ENCODE results near the gene GMNC. TPM values are rescaled to one million over a fixed set of nuclear protein-coding genes. Genes with fewer than 3 reads are reported as not detected.

GMNC gene
- total RNA-seq, 3 donors from 2014 or later (not counting 1 experiment from before 2014, with no cell fraction given), result not detected

GRCh38 chr3:190870127-190870526 lies 7.6 kb upstream of the GMNC start:
- Histone ChIP-seq H3K4me1 (ENCODE audit: control insufficient read depth, insufficient read depth, low read length) (no peaks in the 10 kb centered on the region), H3K4me3 (ENCODE audit: low read length) (no peak overlapping the region), H3K27me3 (ENCODE audit: control insufficient read depth, insufficient read depth, low read length) (no peaks in the 10 kb centered on the region), H3K27ac (ENCODE audit: low read length) (no peak overlapping the region), H3K36me3 (ENCODE audit: control insufficient read depth, insufficient read depth, low read length) (no peaks in the 10 kb centered on the region), H3K9me3 (ENCODE audit: control insufficient read depth, insufficient read depth, low read length) (no peaks in the 10 kb centered on the region)
- no CpG with 5 or more reads among the region's 3 CpGs for WGBS (ENCODE audit: insufficient coverage)
- intact Hi-C loops (cut with micrococcal nuclease), result no loop called here
- TF ChIP-seq CTCF (IDR thresholded peaks at IDR 0.05), result no peak
- peaks cover 0 to 4% of the 10 kb centered on the region in 2 donors for H3K9me3 Mint-ChIP-seq
- H3K36me3 Mint-ChIP-seq, result no peaks in the 10 kb centered on the region
- no peak overlapping the region for H3K27ac Mint-ChIP-seq
- DNase-seq (no peak), ATAC-seq (no peak)
- no peaks in the 10 kb centered on the region for H3K4me1 Mint-ChIP-seq
- H3K27me3 Mint-ChIP-seq (ENCODE audit: low read depth in 2 of 2), result no peaks in the 10 kb centered on the region
- H3K4me3 Mint-ChIP-seq, result no peak overlapping the region

- Mint-ChIP-seq H3K4me3 (no peak overlapping the region), H3K27me3 (ENCODE audit: low read depth in 2 of 2) (peaks cover 7 to 15% of the 10 kb centered on the region in 2 donors)
These were observed 4.6 kb upstream of the GMNC start for GRCh38 chr3:190867071-190867470.

GRCh38 chr3:190865828-190866227 lies 3.3 kb upstream of the GMNC start:
- peaks cover 5 to 6% of the 10 kb centered on the region in 2 donors for H3K9me3 Mint-ChIP-seq
- 67% methylated on average over 7 of the region's 7 CpGs for WGBS (ENCODE audit: insufficient coverage)

More at GRCh38 chr3:190867071-190867470, 4.6 kb upstream of the GMNC start:
- no peak for TF ChIP-seq CTCF (IDR thresholded peaks at IDR 0.05)
- Histone ChIP-seq H3K4me3 (ENCODE audit: low read length) (no peak overlapping the region), H3K36me3 (ENCODE audit: control insufficient read depth, insufficient read depth, low read length) (no peaks in the 10 kb centered on the region), H3K4me1 (ENCODE audit: control insufficient read depth, insufficient read depth, low read length) (peaks cover 3% of the 10 kb centered on the region), H3K27ac (ENCODE audit: low read length) (no peak overlapping the region), H3K27me3 (ENCODE audit: control insufficient read depth, insufficient read depth, low read length) (peaks cover 9% of the 10 kb centered on the region), H3K9me3 (ENCODE audit: control insufficient read depth, insufficient read depth, low read length) (no peaks in the 10 kb centered on the region)
- H3K9me3 Mint-ChIP-seq, result peaks cover 3 to 4% of the 10 kb centered on the region in 2 donors
- H3K27ac Mint-ChIP-seq, result no peak overlapping the region
- 83% methylated on average over 2 of the region's 2 CpGs for WGBS (ENCODE audit: insufficient coverage)
- DNase-seq (no peak), ATAC-seq (no peak)
- no peaks in the 10 kb centered on the region for H3K4me1 Mint-ChIP-seq
- H3K36me3 Mint-ChIP-seq, result no peaks in the 10 kb centered on the region
- intact Hi-C loops (cut with micrococcal nuclease), result no loop called here

More at GRCh38 chr3:190865828-190866227, 3.3 kb upstream of the GMNC start:
- Mint-ChIP-seq H3K27ac (no peak overlapping the region), H3K36me3 (no peaks in the 10 kb centered on the region), H3K4me3 (no peak overlapping the region), H3K4me1 (no peaks in the 10 kb centered on the region), H3K27me3 (ENCODE audit: low read depth in 2 of 2) (peaks cover 12 to 27% of the 10 kb centered on the region in 2 donors)
- no peaks in the 10 kb centered on the region for H3K9me3 ChIP-seq (ENCODE audit: control insufficient read depth, insufficient read depth, low read length)
- peaks cover 3% of the 10 kb centered on the region for H3K4me1 ChIP-seq (ENCODE audit: control insufficient read depth, insufficient read depth, low read length)
- ATAC-seq (no peak), DNase-seq (no peak)
- TF ChIP-seq CTCF (IDR thresholded peaks at IDR 0.05), result no peak
- no peaks in the 10 kb centered on the region for H3K36me3 ChIP-seq (ENCODE audit: control insufficient read depth, insufficient read depth, low read length)
- intact Hi-C loops (cut with micrococcal nuclease), result no loop called here
- no peak overlapping the region for H3K27ac ChIP-seq (ENCODE audit: low read length)
- no peak overlapping the region for H3K4me3 ChIP-seq (ENCODE audit: low read length)
- H3K27me3 ChIP-seq (ENCODE audit: control insufficient read depth, insufficient read depth, low read length), result peaks cover 9% of the 10 kb centered on the region

Data from natural killer cell (primary cell).